Head of caudate nucleus (tissue), 42 donors: ENCODE measurements around the gene SMIM11.
"Not testable (repeated sequence)": the region's sequence is repeated elsewhere in the genome, so short reads cannot be mapped to it uniquely, and the experiment has no call there.

Source experiments
- DNase-seq, 42 donors: peaks; one replicate each; pipeline versions ENCODE4 v3.0.0 to v3.0.0-alpha.2; 2020 to 2021; ENCODE audit warnings: mixed read lengths in 7 of 42
- intact Hi-C: fragments of 100-400 bp; cut with DNase I; formaldehyde crosslinking; loops from one replicate; pipeline ENCODE4 v1.15.0; 2022

Gene SMIM11

GRCh38 chr21:34400522-34400921 lies 25.2 kb downstream of the SMIM11 start:
- DNase-seq, intact Hi-C loops: not testable (repeated sequence)

DNA sequence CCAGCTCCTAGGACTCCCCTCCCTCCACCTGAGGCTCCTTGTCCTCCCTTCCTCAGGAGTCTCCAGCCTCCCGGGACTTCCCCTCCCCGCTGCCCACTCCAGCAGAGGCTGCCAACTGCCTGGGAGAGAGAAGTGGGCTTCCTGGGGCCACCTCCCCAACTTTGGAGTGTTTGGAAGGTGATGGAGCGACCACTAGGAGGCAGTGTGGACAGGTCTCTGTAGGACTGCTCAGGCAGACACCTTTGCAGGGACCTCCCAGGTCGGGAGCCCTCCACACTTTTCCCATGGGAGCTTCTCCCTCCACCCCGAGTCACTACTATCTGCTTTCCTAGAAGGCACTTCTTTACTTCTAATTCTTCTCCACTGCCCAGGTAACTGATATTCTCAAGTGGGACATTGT lies 29.4 kb downstream of the SMIM11 start:
- intact Hi-C loops, result not testable (repeated sequence)

DNA sequence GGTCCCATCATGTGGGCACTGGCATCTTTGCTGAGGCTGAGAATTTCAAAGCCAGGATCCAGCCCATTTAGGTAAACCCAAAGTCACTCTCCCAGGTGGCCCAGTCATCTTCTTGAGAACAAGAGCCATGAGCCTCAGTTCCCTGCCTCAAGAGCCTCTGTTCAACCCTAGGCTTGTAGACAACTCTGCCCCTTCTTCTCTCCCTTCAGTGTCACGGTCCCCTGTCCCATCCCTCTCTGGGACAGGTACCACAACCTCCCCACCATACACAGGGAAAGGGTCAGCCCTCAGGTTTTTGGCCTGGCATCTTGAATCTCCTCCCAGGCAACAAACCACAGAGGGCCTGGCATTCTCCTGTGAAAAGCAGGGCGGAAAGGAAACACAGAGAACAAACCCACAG lies 30.4 kb downstream of the SMIM11 start:
- DNase-seq, intact Hi-C loops: not testable (repeated sequence)

More for the DNA sequence above, 29.4 kb downstream of the SMIM11 start:
- DNase-seq, result not testable (repeated sequence)

DNA sequence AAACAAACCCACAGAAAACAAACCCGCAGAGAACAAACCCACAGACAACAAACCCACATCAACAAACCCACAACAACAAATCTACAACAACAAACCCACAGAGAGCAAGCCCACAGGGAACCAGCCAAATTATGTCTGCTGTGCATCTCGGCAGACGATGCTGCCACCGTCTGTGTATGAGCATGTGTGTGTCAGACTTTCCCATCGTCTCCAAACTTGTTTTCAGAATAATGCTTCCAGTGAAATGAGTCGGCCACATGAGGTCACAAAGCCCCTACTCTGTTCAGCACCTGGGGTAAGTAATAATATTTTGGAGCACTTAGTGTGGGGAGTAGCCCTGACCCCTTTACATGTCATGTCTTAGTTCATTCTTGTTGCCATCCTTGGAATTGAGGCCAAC lies 30.8 kb downstream of the SMIM11 start:
- intact Hi-C loops, DNase-seq: not testable (repeated sequence)

GRCh38 chr21:34406676-34407075 lies 31.4 kb downstream of the SMIM11 start:
- intact Hi-C loops, DNase-seq: not testable (repeated sequence)

DNA sequence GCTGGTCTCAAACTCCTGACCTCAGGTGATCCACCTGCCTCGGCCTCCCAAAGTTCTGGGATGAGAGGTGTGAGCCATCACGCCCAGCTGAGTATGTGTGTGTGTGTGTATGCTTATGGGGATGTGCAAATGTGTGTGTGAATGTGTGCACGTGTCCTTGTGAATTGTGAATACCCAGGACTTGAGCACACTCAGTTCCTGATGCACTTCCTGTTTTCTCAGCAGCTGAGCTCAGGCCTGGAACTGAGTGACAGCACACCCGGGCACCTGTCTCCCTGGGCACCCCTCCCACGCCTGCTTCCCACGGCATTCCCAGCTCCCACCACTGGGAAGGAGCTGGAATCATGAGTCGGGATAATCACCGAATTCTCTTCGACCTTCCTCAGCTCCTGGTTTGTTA lies 32.0 kb downstream of the SMIM11 start:
- intact Hi-C loops, DNase-seq: not testable (repeated sequence)

GRCh38 chr21:34417448-34418077 lies 42.3 kb downstream of the SMIM11 start:
- intact Hi-C loops, DNase-seq: not testable (repeated sequence)

DNA sequence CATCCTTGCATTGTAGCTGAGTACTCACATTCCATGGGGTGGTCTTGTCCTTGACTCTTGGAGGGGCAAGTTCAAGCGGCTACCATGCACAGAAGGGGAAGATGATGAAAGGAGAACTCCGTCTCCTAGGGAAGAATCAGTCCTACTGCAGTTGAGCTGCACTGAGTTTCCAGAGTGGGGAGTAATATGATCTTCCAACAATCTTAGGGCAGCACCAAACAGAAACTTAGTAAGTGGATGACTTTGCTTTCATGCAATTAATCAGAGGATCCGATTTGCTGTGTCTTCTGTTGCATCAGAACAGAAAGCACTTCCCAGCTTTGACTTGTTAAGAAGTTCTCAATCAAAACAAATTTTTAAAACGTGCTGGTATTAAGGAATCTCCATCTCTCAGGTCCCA lies 48.5 kb downstream of the SMIM11 start, which contains the start of gene SMIM34:
SMIM34 (minus strand) TSS at position 147 of the 400 bp plus-strand sequence; CDS start at position 35, 112 bp downstream.
- intact Hi-C loops, DNase-seq: not testable (repeated sequence)

GRCh38 chr21:34427339-34427738 lies 52.0 kb downstream of the SMIM11 start:
- intact Hi-C loops, DNase-seq: not testable (repeated sequence)

- DNase-seq, intact Hi-C loops: not testable (repeated sequence)
Observed at GRCh38 chr21:34428441-34428840, 53.1 kb downstream of the SMIM11 start.

DNA sequence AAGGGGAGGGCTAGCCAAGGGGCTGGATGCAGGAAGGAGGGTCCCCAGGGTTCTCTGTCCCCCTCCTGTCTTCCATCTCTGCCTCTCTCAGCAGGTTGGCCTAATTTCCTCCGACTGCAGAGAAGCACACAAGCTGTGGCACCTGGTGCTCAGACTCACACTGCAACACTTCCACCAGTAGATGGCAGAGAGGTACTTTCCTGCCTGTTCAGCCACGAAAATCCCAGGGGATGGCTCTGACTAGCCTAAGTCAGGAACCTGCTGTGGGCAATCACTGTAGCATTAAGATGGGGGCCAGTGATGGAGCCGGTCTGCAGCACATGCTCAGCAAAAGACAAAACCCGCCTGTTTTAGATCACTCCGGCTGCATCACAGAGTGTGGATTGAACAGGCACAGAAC lies 54.4 kb downstream of the SMIM11 start:
- intact Hi-C loops, DNase-seq: not testable (repeated sequence)
